Measurements from ENCODE around the gene MARVELD2.

GRCh38 chr5:69374911-69375446, 39.9 kb upstream of the MARVELD2 start:
- TF ChIP-seq POLR2AphosphoS5 (IDR thresholded peaks at IDR 0.05) (no peak), CTCF (IDR thresholded peaks at IDR 0.05) (no peak), POLR2A (IDR thresholded peaks at IDR 0.05) (no peak)
